GM12874 (cell line): ENCODE data around the gene SH3RF1.

Experiments used
- TF ChIP-seq, protein P1 (sequence below): IDR thresholded peaks from 2 replicates; pipeline ENCODE4 v1.5.1; 2011; ENCODE audit warnings: low read depth, mild to moderate bottlenecking, control low read depth, low read length, moderate library complexity; ENCODE audit not compliant: insufficient read depth

SH3RF1 gene

DNA sequence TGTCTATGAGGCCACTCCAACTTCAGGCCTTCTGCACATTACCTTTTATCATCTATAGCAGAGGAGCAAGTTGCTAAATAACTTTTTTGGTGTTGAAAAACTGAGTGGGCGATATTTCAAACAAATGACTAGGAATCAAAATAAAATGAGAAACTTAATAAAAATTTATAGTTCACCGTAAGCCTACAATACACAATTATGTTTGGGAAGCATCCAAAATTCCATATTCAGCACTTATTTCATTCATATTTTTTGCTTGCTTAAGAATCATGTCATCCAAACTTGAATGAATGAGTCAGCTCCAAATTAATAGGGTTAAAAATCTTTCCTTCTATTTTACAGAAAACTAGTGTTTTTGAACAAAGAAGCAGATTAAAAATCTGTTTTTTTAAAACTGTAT is 119.1 kb downstream of the SH3RF1 start:
- TF ChIP-seq, protein P1, sequence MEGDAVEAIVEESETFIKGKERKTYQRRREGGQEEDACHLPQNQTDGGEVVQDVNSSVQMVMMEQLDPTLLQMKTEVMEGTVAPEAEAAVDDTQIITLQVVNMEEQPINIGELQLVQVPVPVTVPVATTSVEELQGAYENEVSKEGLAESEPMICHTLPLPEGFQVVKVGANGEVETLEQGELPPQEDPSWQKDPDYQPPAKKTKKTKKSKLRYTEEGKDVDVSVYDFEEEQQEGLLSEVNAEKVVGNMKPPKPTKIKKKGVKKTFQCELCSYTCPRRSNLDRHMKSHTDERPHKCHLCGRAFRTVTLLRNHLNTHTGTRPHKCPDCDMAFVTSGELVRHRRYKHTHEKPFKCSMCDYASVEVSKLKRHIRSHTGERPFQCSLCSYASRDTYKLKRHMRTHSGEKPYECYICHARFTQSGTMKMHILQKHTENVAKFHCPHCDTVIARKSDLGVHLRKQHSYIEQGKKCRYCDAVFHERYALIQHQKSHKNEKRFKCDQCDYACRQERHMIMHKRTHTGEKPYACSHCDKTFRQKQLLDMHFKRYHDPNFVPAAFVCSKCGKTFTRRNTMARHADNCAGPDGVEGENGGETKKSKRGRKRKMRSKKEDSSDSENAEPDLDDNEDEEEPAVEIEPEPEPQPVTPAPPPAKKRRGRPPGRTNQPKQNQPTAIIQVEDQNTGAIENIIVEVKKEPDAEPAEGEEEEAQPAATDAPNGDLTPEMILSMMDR: no peak

DNA sequence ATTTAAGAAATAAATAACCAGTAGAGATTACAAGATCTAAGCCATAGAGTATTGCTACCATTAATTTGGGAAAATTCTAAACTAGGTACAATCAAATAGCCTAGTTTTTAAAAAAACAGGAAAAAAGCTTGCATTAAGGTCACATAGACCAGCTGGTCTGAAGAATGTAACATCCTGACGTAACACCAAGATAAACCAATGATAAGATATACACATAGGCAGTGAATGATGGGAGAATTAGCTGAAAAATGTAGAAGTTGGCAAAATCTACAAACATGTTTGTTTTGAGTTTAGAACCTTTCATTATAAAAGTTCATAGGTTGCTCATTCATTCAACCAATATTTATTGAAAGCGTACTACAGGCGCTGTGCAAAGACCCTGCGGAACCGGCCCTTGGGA is 120.0 kb downstream of the SH3RF1 start:
- TF ChIP-seq, protein P1: no peak

- TF ChIP-seq, protein P1: no peak
Measured at GRCh38 chr4:169148885-169149284, 121.9 kb downstream of the SH3RF1 start.

DNA sequence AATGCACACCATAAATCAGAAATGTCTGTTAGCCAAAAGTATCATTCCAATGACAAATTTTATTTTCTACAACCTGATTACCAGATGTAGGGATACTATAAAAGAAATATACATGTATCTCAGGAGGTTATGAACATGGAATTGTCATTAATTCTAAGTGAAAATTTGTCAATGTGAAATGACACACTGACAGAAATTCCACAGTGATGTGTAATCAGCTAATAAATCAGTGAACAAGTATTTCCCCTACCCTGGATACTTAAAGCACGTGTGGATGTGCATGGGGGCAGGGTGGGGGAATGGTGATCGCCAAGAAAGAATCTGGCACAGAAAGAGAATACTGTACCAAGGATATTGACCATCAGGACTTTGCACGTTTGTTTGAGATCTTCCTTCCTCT is 123.6 kb downstream of the SH3RF1 start:
- TF ChIP-seq, protein P1: no peak

DNA sequence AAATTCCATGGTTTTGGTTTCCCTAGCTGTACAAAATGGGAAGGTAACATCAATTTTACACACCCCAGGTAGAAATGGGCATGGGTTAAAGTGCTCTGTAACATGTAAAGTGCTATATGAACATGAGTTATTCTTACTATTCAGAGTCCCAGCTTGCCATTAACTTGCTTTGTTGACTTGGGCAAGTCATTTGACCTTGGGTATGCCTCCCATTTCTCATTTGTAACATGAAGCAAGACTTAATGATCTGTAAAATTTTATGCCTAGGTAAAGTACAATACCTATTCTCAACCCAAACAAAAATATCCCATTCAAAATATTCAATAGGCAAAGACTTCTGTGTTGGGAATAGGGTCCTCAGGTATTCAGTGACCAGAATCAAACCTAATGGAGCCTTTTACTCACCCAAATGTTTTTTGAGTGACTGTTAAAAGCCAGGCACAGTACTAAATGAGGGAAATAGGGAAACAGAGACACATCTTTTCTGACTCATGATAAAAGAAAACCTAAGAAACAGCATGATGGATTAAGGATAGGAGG is 126.6 kb downstream of the SH3RF1 start:
- TF ChIP-seq, protein P1: no peak

DNA sequence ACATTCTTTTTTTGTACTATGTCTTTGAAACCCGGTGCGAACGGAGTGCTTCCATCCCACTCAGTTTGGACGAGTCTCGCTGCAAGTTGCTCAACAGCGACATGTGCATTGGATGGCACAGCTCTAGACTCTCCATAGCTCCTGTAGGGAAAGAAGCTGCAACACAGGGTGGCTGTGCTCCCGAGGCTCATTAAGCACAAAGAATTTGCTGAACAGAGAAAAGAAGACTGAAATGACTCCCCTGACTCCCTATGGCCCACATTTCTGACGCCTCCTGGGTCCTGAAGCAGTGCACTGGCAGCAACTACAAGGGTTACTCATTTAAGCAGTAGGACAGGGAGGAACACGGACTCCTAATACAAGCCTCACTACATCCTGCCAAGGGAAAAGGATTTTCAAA is 127.4 kb downstream of the SH3RF1 start:
- TF ChIP-seq, protein P1: no peak

GRCh38 chr4:169142906-169143305 is 127.8 kb downstream of the SH3RF1 start:
- TF ChIP-seq, protein P1: no peak
